ENCODE data around the gene EPHA5.

The EPHA5 gene

GRCh38 chr4:65538571-65538970 is 131.7 kb downstream of the EPHA5 start:
- CTCF ChIA-PET: interaction anchor here (1.6 kb wide), 1 partner anchor 14 kb away, joined by 3 read pairs; no protein-coding TSS in a partner anchor
- POLR2A ChIA-PET: no interaction called here
- no peak for TF ChIP-seq CTCF (IDR thresholded peaks at IDR 0.05; ENCODE audit: control extremely low read depth, extremely low read depth, low read depth, missing control alignments)
- DNase-seq (ENCODE audit: extremely low spot score): no peak

GRCh38 chr4:65535113-65535512 is 135.2 kb downstream of the EPHA5 start:
- DNase-seq (ENCODE audit: extremely low spot score): no peak
- CTCF ChIA-PET: no interaction called here
- POLR2A ChIA-PET: no interaction called here

GRCh38 chr4:65521666-65522065 is 148.6 kb downstream of the EPHA5 start:
- ChIA-PET POLR2A (no interaction called here), CTCF (no interaction called here)
- no peak for DNase-seq (ENCODE audit: extremely low spot score)
- no peak for TF ChIP-seq CTCF (IDR thresholded peaks at IDR 0.05; ENCODE audit: control extremely low read depth, extremely low read depth, low read depth, missing control alignments)

More at GRCh38 chr4:65535113-65535512, 135.2 kb downstream of the EPHA5 start:
- no peak for TF ChIP-seq CTCF (IDR thresholded peaks at IDR 0.05; ENCODE audit: control extremely low read depth, extremely low read depth, low read depth, missing control alignments)

GRCh38 chr4:65515646-65516045 is 154.6 kb downstream of the EPHA5 start:
- no peak for TF ChIP-seq CTCF (IDR thresholded peaks at IDR 0.05; ENCODE audit: control extremely low read depth, extremely low read depth, low read depth, missing control alignments)
- DNase-seq (ENCODE audit: extremely low spot score): no peak
- ChIA-PET CTCF (interaction anchor here (1.8 kb wide), 1 partner anchor 22 kb away, joined by 4 read pairs; no protein-coding TSS in a partner anchor), POLR2A (no interaction called here)

GRCh38 chr4:65510976-65511375 is 159.3 kb downstream of the EPHA5 start:
- no peak for DNase-seq (ENCODE audit: extremely low spot score)
- CTCF ChIA-PET: no interaction called here
- TF ChIP-seq CTCF (IDR thresholded peaks at IDR 0.05; ENCODE audit: control extremely low read depth, extremely low read depth, low read depth, missing control alignments): no peak
- POLR2A ChIA-PET: no interaction called here

- CTCF ChIA-PET: interaction anchor here (1.6 kb wide), 1 partner anchor 14 kb away, joined by 3 read pairs; no protein-coding TSS in a partner anchor
- DNase-seq (ENCODE audit: extremely low spot score): no peak
- POLR2A ChIA-PET: no interaction called here
- no peak for TF ChIP-seq CTCF (IDR thresholded peaks at IDR 0.05; ENCODE audit: control extremely low read depth, extremely low read depth, low read depth, missing control alignments)
These were observed 162.1 kb downstream of the EPHA5 start for GRCh38 chr4:65508168-65508567.

All from GM10248 (cell line).